ENCODE measurements around the gene TPP1. TPM values are rescaled to one million over a fixed set of nuclear protein-coding genes. Genes with fewer than 3 reads are reported as not detected.

Gene TPP1
- total and polyA plus RNA-seq, 4 donors, result 57.6 to 169 (median 137) TPM

DNA sequence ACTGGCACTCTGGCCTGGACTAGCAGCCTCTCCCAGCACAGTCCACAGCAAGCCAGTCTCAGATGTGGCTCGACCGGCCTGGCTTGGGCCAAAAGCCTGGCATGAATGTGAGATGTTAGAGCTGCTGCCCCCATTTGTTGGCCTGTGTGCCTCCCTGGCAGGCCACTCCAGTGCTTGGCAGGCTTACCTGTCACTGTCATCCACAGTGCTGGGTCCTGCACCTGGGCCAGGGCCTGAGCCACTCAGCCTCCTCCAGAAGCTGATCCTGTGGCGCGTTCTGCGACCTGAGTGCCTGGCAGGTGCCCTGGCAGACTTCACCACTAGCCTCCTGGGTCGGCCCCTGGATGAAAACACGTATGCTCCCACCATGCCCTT lies 51.9 kb downstream of the TPP1 start:
- H3K9me3 ChIP-seq (ENCODE audit: control insufficient read depth in 4 of 4, insufficient read depth in 3 of 4, low read length in 3 of 4), result no peaks in the 10 kb centered on the region
- DNase-seq, result no peak
- no peak overlapping the region for H3K27ac ChIP-seq (ENCODE audit: low read depth in 1 of 2, low read length in 1 of 2)
- no peak for ATAC-seq (ENCODE audit: insufficient read depth, low FRiP score)
- 96% methylated on average over 7 of the region's 7 CpGs for WGBS, 2 donors
- H3K4me3 ChIP-seq, result no peak overlapping the region
- peaks cover 0 to 5% (median 0%) of the 10 kb centered on the region in 3 donors for H3K27me3 ChIP-seq (ENCODE audit: control insufficient read depth in 3 of 3, insufficient read depth in 3 of 3, low read length in 2 of 3)
- peaks cover 0 to 9% (median 0%) of the 10 kb centered on the region in 4 donors for H3K36me3 ChIP-seq (ENCODE audit: control insufficient read depth in 4 of 4, insufficient read depth in 4 of 4, low read length in 4 of 4)
- H3K4me1 ChIP-seq (ENCODE audit: control insufficient read depth in 5 of 5, insufficient read depth in 5 of 5, low read length in 5 of 5), result peaks cover 4 to 11% (median 7%) of the 10 kb centered on the region in 5 donors
- H3K9ac ChIP-seq (ENCODE audit: insufficient read depth in 1 of 2, low read length in 2 of 2), result no peak overlapping the region
- TF ChIP-seq CTCF (IDR thresholded peaks at IDR 0.05; ENCODE audit: control extremely low read depth, extremely low read depth), result no peak

- Histone ChIP-seq H3K9ac (ENCODE audit: insufficient read depth in 1 of 2, low read length in 2 of 2) (no peak overlapping the region), H3K27ac (ENCODE audit: low read depth in 1 of 2, low read length in 1 of 2) (no peak overlapping the region), H3K4me1 (ENCODE audit: control insufficient read depth in 5 of 5, insufficient read depth in 5 of 5, low read length in 5 of 5) (peaks cover 4 to 11% (median 7%) of the 10 kb centered on the region in 5 donors), H3K9me3 (ENCODE audit: control insufficient read depth in 4 of 4, insufficient read depth in 3 of 4, low read length in 3 of 4) (no peaks in the 10 kb centered on the region), H3K4me3 (no peak overlapping the region), H3K27me3 (ENCODE audit: control insufficient read depth in 3 of 3, insufficient read depth in 3 of 3, low read length in 2 of 3) (peaks cover 0 to 5% (median 0%) of the 10 kb centered on the region in 3 donors), H3K36me3 (ENCODE audit: control insufficient read depth in 4 of 4, insufficient read depth in 4 of 4, low read length in 4 of 4) (peaks cover 0 to 9% (median 0%) of the 10 kb centered on the region in 4 donors)
- no peak for DNase-seq
- no peak for ATAC-seq (ENCODE audit: insufficient read depth, low FRiP score)
- WGBS, 2 donors, result 93% methylated on average over 13 of the region's 13 CpGs
- TF ChIP-seq CTCF (IDR thresholded peaks at IDR 0.05; ENCODE audit: control extremely low read depth, extremely low read depth), result no peak
These were observed 52.4 kb downstream of the TPP1 start for GRCh38 chr11:6566704-6567370.

DNA sequence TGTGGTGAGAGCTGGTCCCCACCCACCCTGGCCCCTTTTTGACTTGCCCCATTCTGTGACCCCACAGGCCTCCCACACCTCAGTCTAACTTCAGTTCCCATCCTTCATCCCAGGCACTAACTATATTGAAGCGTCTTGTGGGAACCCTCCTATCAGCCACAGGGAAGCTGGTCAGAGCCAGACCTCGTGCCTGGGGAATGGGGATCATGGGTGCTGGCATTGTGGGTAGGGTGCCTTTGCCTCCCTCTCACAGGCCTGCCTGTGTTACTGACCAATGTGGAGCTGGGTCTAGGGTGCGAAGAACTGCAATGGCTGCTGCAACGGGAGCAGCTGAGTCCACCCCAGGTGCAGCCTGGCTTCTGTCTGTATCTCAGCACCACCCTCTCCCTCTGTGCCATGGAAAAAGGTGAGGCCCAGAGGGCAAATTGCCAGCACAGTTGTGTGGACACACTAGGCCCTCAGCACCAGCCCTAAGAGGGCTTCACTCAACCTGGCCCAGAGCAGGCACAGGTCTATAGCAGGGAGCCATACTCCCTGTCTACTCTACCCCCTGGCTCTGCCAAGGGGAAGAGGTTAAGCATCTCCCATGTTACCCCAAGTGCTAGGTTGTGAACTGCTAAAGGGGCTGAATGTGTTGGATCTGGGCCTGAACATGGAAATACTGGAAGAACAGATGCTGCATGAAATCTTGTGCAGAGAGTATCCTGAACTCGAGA lies 53.1 kb downstream of the TPP1 start:
- 93 to 98% methylated on average over 5 of the region's 5 CpGs for WGBS, 2 donors
- ATAC-seq (ENCODE audit: insufficient read depth, low FRiP score) (no peak), DNase-seq (no peak)
- H3K4me3 ChIP-seq, result no peak overlapping the region
- no peaks in the 10 kb centered on the region for H3K9me3 ChIP-seq (ENCODE audit: control insufficient read depth in 4 of 4, insufficient read depth in 3 of 4, low read length in 3 of 4)
- H3K27ac ChIP-seq (ENCODE audit: low read depth in 1 of 2, low read length in 1 of 2), result no peak overlapping the region
- peaks cover 4 to 11% (median 7%) of the 10 kb centered on the region in 5 donors for H3K4me1 ChIP-seq (ENCODE audit: control insufficient read depth in 5 of 5, insufficient read depth in 5 of 5, low read length in 5 of 5)
- no peaks in the 10 kb centered on the region for H3K27me3 ChIP-seq (ENCODE audit: control insufficient read depth in 3 of 3, insufficient read depth in 3 of 3, low read length in 2 of 3)
- peaks cover 0 to 9% (median 0%) of the 10 kb centered on the region in 4 donors for H3K36me3 ChIP-seq (ENCODE audit: control insufficient read depth in 4 of 4, insufficient read depth in 4 of 4, low read length in 4 of 4)
- H3K9ac ChIP-seq (ENCODE audit: insufficient read depth in 1 of 2, low read length in 2 of 2), result no peak overlapping the region
- TF ChIP-seq CTCF (IDR thresholded peaks at IDR 0.05; ENCODE audit: control extremely low read depth, extremely low read depth), result no peak

Measured in lung (tissue), 12 donors.